IPS DF 6.9 (cell line): ENCODE measurements around the gene RAET1G.
"Not testable (repeated sequence)": the region's sequence is repeated elsewhere in the genome, so short reads cannot be mapped to it uniquely, and the experiment has no call there.

Experiments
- DNase-seq: peaks from one replicate; pipeline ENCODE4 v3.0.0-alpha.2; 2013; ENCODE audit warnings: low read depth, low spot score
- H3K27ac ChIP-seq: one replicate; pipeline ENCODE4 v1.5.1; 2013; ENCODE audit warnings: low read length, control low read depth
- H3K27me3 ChIP-seq: 2 replicates; pipeline ENCODE4 v1.6.1; 2013; ENCODE audit warnings: mild to moderate bottlenecking, low read length; ENCODE audit not compliant: control insufficient read depth, insufficient read depth
- H3K36me3 ChIP-seq: 2 replicates; pipeline ENCODE4 v1.6.1; 2013; ENCODE audit warnings: low read length; ENCODE audit not compliant: control insufficient read depth, insufficient read depth
- H3K4me1 ChIP-seq: 2 replicates; pipeline ENCODE4 v1.6.1; 2013; ENCODE audit warnings: low read length; ENCODE audit not compliant: control insufficient read depth, insufficient read depth
- H3K4me3 ChIP-seq: 2 replicates; pipeline ENCODE4 v1.5.1; 2013; ENCODE audit warnings: mild to moderate bottlenecking, low read length
- H3K9me3 ChIP-seq: 2 replicates; pipeline ENCODE4 v1.6.1; 2013; ENCODE audit warnings: low read length, inconsistent platforms; ENCODE audit not compliant: control insufficient read depth, insufficient read depth
- WGBS: extraction: QIAGEN DNeasy Blood & Tissue Kit; methylation state at CpG from one replicate; pipeline ENCODE4 v1.1.7; 2013; ENCODE audit warnings: mixed read lengths, missing lambda C conversion rate; ENCODE audit not compliant: insufficient read length, insufficient coverage; 5-methylcytosine and 5-hydroxymethylcytosine counted together

Gene RAET1G

GRCh38 chr6:149953390-149953789, 30.5 kb upstream of the RAET1G start:
- H3K27me3 ChIP-seq, result peaks cover 31% of the 10 kb centered on the region
- H3K4me3 ChIP-seq, H3K36me3 ChIP-seq, H3K4me1 ChIP-seq, H3K9me3 ChIP-seq, DNase-seq, H3K27ac ChIP-seq: not testable (repeated sequence)
- WGBS, result no CpG with 5 or more reads among the region's 2 CpGs

DNA sequence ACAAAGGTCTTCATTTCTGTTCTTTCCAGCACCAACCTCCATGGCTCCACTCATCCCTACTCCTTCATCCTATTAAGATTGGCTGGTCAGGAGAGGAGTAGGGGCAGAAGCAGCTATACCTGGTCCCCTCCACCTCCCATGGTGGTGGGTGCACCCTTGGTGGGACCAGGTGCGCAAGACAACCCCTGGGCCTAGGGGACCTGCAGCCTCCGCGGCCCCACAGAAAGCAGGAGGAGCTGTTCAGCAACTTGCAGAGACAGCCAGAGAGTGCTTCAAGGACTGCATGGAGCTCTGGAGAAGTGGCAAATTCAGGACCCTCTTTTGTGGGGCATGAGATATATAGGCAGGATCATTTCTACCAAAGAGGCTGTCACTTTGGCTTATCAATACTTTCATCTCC, 28.7 kb upstream of the RAET1G start:
- WGBS, result no CpG with 5 or more reads among the region's 3 CpGs
- no peak for DNase-seq
- H3K9me3 ChIP-seq, result no peaks in the 10 kb centered on the region
- H3K4me1 ChIP-seq, result no peaks in the 10 kb centered on the region
- no peaks in the 10 kb centered on the region for H3K36me3 ChIP-seq
- H3K27me3 ChIP-seq, result peaks cover 24% of the 10 kb centered on the region
- H3K4me3 ChIP-seq, result no peak overlapping the region
- H3K27ac ChIP-seq, result no peak overlapping the region

- no peak for DNase-seq
- WGBS, result no CpG with 5 or more reads among the region's 9 CpGs
Measured at GRCh38 chr6:149951096-149951495, 28.2 kb upstream of the RAET1G start.

DNA sequence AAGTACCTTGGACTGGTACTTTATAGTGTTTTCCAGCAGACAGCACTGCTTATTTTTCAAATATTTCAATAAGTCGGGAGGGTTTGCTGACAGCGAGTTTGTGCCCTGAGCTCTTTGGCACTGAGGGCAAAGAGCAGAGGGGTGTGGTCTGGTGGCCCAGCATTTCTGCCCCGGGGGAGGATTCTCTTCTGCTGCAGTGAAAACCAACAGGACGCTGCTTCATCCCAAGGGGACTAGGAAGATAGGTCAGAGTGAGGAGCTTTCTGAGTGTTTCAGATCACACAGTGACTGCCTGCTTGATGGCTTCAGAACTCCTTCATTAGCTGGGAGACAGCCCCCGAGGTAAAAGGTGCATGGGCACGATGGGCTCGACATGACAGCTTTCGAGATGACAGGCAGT, 27.5 kb upstream of the RAET1G start:
- no peak overlapping the region for H3K4me3 ChIP-seq
- no peak overlapping the region for H3K27ac ChIP-seq
- H3K27me3 ChIP-seq, result peaks cover 19% of the 10 kb centered on the region; the same call in 1 of the 2 replicates
- no peaks in the 10 kb centered on the region for H3K4me1 ChIP-seq
- H3K36me3 ChIP-seq, result no peaks in the 10 kb centered on the region
- no peaks in the 10 kb centered on the region for H3K9me3 ChIP-seq
- DNase-seq, result no peak
- WGBS, result no CpG with 5 or more reads among the region's 8 CpGs

More at GRCh38 chr6:149951096-149951495, 28.2 kb upstream of the RAET1G start:
- Histone ChIP-seq H3K27ac (no peak overlapping the region), H3K4me1 (no peaks in the 10 kb centered on the region), H3K27me3 (peaks cover 25% of the 10 kb centered on the region), H3K9me3 (no peaks in the 10 kb centered on the region), H3K4me3 (no peak overlapping the region), H3K36me3 (no peaks in the 10 kb centered on the region)

GRCh38 chr6:149948616-149949015, 25.7 kb upstream of the RAET1G start:
- no peak overlapping the region for H3K27ac ChIP-seq
- no peaks in the 10 kb centered on the region for H3K36me3 ChIP-seq
- WGBS, result no CpG with 5 or more reads among the region's 5 CpGs
- H3K4me3 ChIP-seq, result no peak overlapping the region
- H3K27me3 ChIP-seq, result peaks cover 12% of the 10 kb centered on the region; the same call in 1 of the 2 replicates
- H3K9me3 ChIP-seq, result no peaks in the 10 kb centered on the region
- DNase-seq, result no peak
- no peaks in the 10 kb centered on the region for H3K4me1 ChIP-seq

GRCh38 chr6:149948011-149948410, 25.1 kb upstream of the RAET1G start:
- Histone ChIP-seq H3K9me3 (no peaks in the 10 kb centered on the region), H3K27ac (no peak overlapping the region), H3K36me3 (no peaks in the 10 kb centered on the region), H3K4me3 (no peak overlapping the region), H3K27me3 (peaks cover 14% of the 10 kb centered on the region), H3K4me1 (no peaks in the 10 kb centered on the region)
- DNase-seq, result no peak
- WGBS, result no CpG with 5 or more reads among the region's 1 CpG

DNA sequence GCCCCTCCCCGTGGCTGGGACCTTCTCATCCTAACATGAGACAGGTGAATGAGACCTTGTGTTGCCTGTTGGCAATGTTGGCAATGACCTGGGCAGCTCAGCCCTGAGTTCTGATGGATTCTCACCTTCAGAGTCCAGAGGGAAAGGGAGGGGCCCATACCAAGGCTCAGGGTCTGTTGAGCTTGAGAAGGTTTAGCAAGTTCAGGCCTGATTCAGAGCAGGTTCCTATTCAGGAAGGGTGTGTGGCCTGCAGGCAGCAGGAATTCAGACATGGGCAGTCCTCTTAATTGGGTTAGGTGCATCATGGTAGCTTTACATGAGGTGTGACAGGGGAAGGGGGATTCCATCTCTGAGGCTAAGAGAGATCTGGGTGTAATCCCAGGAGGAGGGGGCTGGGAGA, 24.6 kb upstream of the RAET1G start:
- H3K36me3 ChIP-seq, H3K4me3 ChIP-seq, DNase-seq, H3K27ac ChIP-seq, H3K4me1 ChIP-seq, H3K9me3 ChIP-seq: not testable (repeated sequence)
- peaks cover 18% of the 10 kb centered on the region for H3K27me3 ChIP-seq
- WGBS, result no CpG with 5 or more reads among the region's 1 CpG

DNA sequence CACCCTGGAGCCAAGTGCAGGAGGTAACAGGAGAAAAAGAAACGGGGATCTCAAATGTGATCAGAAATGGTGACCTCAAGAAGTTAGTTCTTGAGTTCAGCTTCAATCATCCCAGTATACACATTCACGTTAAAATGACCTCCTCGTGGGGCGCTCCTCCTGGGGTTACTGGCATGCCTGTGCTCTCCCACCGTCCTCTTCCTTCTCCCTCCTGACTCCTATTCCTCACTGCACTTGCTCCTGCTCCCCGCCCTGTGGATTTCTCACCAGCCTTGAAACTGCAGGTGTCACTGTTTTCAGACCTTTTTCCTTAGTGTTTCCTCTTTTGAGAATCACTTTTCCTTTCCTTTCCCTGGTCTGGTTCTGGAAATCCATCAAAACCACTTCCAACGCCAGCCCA, 23.7 kb upstream of the RAET1G start:
- peaks cover 27% of the 10 kb centered on the region for H3K27me3 ChIP-seq
- H3K9me3 ChIP-seq, DNase-seq, H3K36me3 ChIP-seq, H3K27ac ChIP-seq, H3K4me3 ChIP-seq, H3K4me1 ChIP-seq: not testable (repeated sequence)
- no CpG with 5 or more reads among the region's 7 CpGs for WGBS

GRCh38 chr6:149945276-149945675, 22.4 kb upstream of the RAET1G start:
- H3K27ac ChIP-seq, DNase-seq, H3K9me3 ChIP-seq, H3K4me3 ChIP-seq, H3K36me3 ChIP-seq, H3K4me1 ChIP-seq: not testable (repeated sequence)
- WGBS, result no CpG with 5 or more reads among the region's 6 CpGs
- peaks cover 38% of the 10 kb centered on the region for H3K27me3 ChIP-seq

- no CpG with 5 or more reads among the region's 5 CpGs for WGBS
- not testable (repeated sequence) for H3K27ac ChIP-seq, H3K9me3 ChIP-seq, DNase-seq, H3K4me3 ChIP-seq, H3K4me1 ChIP-seq, H3K36me3 ChIP-seq
- H3K27me3 ChIP-seq, result peaks cover 57% of the 10 kb centered on the region
Measured at GRCh38 chr6:149943321-149943720, 20.4 kb upstream of the RAET1G start.

- no peaks in the 10 kb centered on the region for H3K36me3 ChIP-seq
- H3K27me3 ChIP-seq, result peaks cover 63% of the 10 kb centered on the region
- H3K4me3 ChIP-seq, result no peak overlapping the region; the same call in 1 of the 2 replicates
- H3K4me1 ChIP-seq, result no peaks in the 10 kb centered on the region
- H3K27ac ChIP-seq, result no peak overlapping the region
- H3K9me3 ChIP-seq, result no peaks in the 10 kb centered on the region
- WGBS, result no CpG with 5 or more reads among the region's 13 CpGs
- no peak for DNase-seq
Measured at GRCh38 chr6:149942461-149942829, 19.5 kb upstream of the RAET1G start.
